ENCODE results near the gene CMTM4. TPM values are rescaled to one million over a fixed set of nuclear protein-coding genes. Genes with fewer than 3 reads are reported as not detected.

The CMTM4 gene
- total and polyA plus RNA-seq, 2 of the 8 experiments (the other 6 are each of a cell fraction or from before 2014, with no cell fraction given): 35.3 to 51.7 TPM

DNA sequence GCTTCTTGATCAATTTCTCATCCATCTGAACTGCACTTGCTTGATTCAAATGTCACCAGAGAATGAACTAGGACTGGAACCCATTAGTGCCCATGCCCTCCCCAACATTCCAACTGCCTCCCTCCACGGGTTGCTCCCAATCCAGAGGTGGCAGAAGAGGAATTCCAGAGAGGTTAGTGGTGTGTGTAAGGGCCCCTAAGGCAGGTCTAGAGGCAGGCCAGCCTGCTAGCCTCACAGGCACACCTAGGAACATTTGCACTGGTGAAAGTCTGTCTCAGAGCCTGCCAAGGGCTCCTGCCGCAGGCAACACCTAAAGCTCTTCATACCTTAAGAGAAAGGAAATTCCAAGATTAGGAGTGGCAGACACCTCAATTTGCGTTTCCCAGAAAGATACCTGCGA, 21.2 kb upstream of the CMTM4 start:
- Histone ChIP-seq H3K36me3 (ENCODE audit: control insufficient read depth in 2 of 4, insufficient read depth in 4 of 4, low read length in 3 of 4) (peaks cover 2 to 19% (median 6%) of the 10 kb centered on the region in 4 experiments; a peak in 5 of 8 replicates), H3K56ac (replicated peaks; ENCODE audit: insufficient read length, low read depth, low read length) (no peak overlapping the region), H2AFZ (ENCODE audit: low read length) (no peak overlapping the region), H2BK20ac (ENCODE audit: low read length) (no peak overlapping the region), H3K27me3 (replicated peaks in 1 of 4; ENCODE audit: control insufficient read depth in 3 of 4, extremely low read depth in 1 of 4, insufficient read depth in 3 of 4, low read length in 3 of 4) (no peaks in the 10 kb centered on the region), H4K5ac (ENCODE audit: insufficient read length, low read depth, low read length) (no peak overlapping the region), H3K9ac (replicated peaks in 1 of 4; ENCODE audit: extremely low read depth in 1 of 4, low read depth in 3 of 4, low read length in 3 of 4) (no peak overlapping the region), H2BK120ac (replicated peaks; ENCODE audit: low read depth, low read length) (no peak overlapping the region), H3K23me2 (ENCODE audit: low read depth, low read length) (no peaks in the 10 kb centered on the region), H4K8ac (ENCODE audit: extremely low read depth, insufficient read depth, low read length) (no peak overlapping the region), H3K27ac (ENCODE audit: low read depth, low read length) (no peak overlapping the region), H2BK5ac (ENCODE audit: low read depth, low read length) (no peak overlapping the region), H2BK15ac (ENCODE audit: low read length) (no peak overlapping the region), H2BK12ac (ENCODE audit: low read depth, low read length) (no peak overlapping the region), H3K18ac (ENCODE audit: extremely low read depth, low read length) (no peak overlapping the region), H3K23ac (ENCODE audit: insufficient read length) (no peak overlapping the region), H3K4ac (replicated peaks; ENCODE audit: insufficient read length, low read depth, low read length) (no peak overlapping the region), H3K79me2 (ENCODE audit: control insufficient read depth in 1 of 2, insufficient read depth in 2 of 2, low read length in 2 of 2) (no peaks in the 10 kb centered on the region), H3K4me3 (ENCODE audit: extremely low read depth in 1 of 4, insufficient read depth in 2 of 4, low read depth in 3 of 4, low read length in 4 of 4) (no peak overlapping the region), H3K14ac (ENCODE audit: insufficient read length) (no peak overlapping the region), H3K9me3 (ENCODE audit: insufficient read depth in 2 of 2, low read depth in 1 of 2, low read length in 1 of 2) (no peaks in the 10 kb centered on the region), H4K20me1 (replicated peaks in 1 of 2; ENCODE audit: control insufficient read depth in 1 of 2, insufficient read depth in 2 of 2, low read length in 2 of 2) (peaks cover 2 to 5% of the 10 kb centered on the region in 2 experiments), H4K91ac (replicated peaks; ENCODE audit: insufficient read length, low read length) (no peak overlapping the region), H2AK5ac (ENCODE audit: low read depth, low read length) (no peak overlapping the region), H3K79me1 (ENCODE audit: low read depth, low read length) (no peaks in the 10 kb centered on the region), H3K4me1 (replicated peaks in 1 of 4; ENCODE audit: control insufficient read depth in 3 of 4, insufficient read depth in 4 of 4, low read length in 3 of 4) (no peaks in the 10 kb centered on the region), H3K4me2 (ENCODE audit: insufficient read depth in 1 of 2, low read depth in 2 of 2, low read length in 2 of 2) (no peak overlapping the region)
- ChIA-PET POLR2A (ENCODE audit: partially characterized antibody) (interaction anchor here (0.7 to 2.6 kb wide), 4 partner anchors 9 to 21 kb away, joined by 3 to 9 read pairs (median 6); partner anchors contain the start of gene CMTM4), CTCF (ENCODE audit: partially characterized antibody) (interaction anchor here (1.3 to 4.3 kb wide), 5 partner anchors 10 to 23 kb away, joined by 3 to 35 read pairs (median 5); no protein-coding TSS in a partner anchor)
- FAIRE-seq (no peak), DNase-seq (ENCODE audit: low read depth in 1 of 2, low spot score in 2 of 2) (no peak)
- 94% methylated on average over 4 of the region's 4 CpGs; no CpG with 5 or more reads in 1 of the 2 experiments for WGBS, 2 experiments (ENCODE audit: extremely low coverage in 1 of 2, insufficient coverage in 1 of 2, insufficient read length in 1 of 2, insufficient replicate concordance in 2 of 2, low coverage in 1 of 2, low lambda C conversion rate in 2 of 2, missing lambda C conversion rate in 1 of 2)
- TF ChIP-seq SUZ12 (IDR thresholded peaks at IDR 0.05; ENCODE audit: low read length) (no peak), RFX5 (IDR thresholded peaks at IDR 0.05; ENCODE audit: borderline replicate concordance, low read depth, low read length) (no peak), CBX8 (IDR thresholded peaks at IDR 0.05; ENCODE audit: borderline replicate concordance, low read depth, low read length) (no peak), TBP (IDR thresholded peaks at IDR 0.05; ENCODE audit: low read depth, low read length) (no peak)
- TF ChIP-seq, protein P1, sequence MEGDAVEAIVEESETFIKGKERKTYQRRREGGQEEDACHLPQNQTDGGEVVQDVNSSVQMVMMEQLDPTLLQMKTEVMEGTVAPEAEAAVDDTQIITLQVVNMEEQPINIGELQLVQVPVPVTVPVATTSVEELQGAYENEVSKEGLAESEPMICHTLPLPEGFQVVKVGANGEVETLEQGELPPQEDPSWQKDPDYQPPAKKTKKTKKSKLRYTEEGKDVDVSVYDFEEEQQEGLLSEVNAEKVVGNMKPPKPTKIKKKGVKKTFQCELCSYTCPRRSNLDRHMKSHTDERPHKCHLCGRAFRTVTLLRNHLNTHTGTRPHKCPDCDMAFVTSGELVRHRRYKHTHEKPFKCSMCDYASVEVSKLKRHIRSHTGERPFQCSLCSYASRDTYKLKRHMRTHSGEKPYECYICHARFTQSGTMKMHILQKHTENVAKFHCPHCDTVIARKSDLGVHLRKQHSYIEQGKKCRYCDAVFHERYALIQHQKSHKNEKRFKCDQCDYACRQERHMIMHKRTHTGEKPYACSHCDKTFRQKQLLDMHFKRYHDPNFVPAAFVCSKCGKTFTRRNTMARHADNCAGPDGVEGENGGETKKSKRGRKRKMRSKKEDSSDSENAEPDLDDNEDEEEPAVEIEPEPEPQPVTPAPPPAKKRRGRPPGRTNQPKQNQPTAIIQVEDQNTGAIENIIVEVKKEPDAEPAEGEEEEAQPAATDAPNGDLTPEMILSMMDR (IDR thresholded peaks at IDR 0.05; ENCODE audit: control extremely low read depth in 1 of 3, insufficient read depth in 1 of 3, low read depth in 1 of 3, low read length in 3 of 3): no peak

All from H1 (cell line).